Measurements from ENCODE around the gene CFAP157. TPM values are rescaled to one million over a fixed set of nuclear protein-coding genes. Genes with fewer than 3 reads are reported as not detected.

CFAP157 gene
- total RNA-seq, 1 donor from 2014 or later, result 0.10 TPM

DNA sequence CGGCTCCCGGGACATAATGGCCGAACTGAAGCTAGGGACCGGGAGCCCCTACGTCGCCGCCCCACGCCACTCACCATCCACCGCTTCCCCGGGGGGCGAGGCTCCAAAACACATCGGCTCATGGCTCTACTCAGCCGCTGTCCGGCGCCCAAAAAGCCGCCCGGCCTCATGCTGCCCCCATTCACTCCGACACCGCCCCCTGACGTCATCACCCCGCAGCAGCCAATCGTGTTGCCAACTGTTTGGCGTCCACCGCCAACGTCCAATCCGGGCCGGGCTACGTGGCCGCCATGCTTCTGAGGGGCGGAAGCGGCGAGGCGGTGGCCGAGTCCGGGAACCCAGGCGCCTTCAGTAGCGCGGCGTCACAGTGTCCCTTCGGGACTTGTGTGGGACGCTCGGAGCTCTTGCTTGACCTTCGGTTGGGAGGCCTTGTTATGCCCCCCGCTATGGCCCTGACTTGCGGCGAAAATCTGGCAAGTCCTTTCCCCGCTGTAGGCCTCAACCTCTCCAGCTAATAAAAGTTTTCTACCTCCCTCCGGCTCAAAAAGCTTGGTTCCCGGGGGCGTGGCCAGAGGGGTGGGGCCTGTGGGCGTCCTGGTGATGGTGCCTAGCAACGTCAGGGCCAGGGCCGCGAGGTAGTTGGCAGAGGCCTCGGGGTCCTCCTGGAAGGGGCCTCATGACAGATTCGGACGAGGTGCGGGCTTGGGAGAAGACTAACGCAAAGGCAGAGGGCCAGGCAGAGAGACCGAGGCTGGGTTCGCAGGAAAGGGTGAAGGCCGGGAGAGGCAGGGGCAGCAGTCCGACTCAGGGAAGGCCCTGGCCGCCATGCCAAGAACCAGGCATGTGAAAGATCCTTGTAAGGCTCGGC, 8.9 kb downstream of the CFAP157 start, which contains the start of the genes PTRH1 and TTC16:
PTRH1 (minus strand) TSS at position 194 of the 868 bp plus-strand sequence; CDS start at position 170, 24 bp downstream.
TTC16 (plus strand) TSS at position 610 of the 868 bp plus-strand sequence; CDS start at position 677, 67 bp downstream.
- DNase-seq (ENCODE audit: low read depth), result peak; percentile 81

DNA sequence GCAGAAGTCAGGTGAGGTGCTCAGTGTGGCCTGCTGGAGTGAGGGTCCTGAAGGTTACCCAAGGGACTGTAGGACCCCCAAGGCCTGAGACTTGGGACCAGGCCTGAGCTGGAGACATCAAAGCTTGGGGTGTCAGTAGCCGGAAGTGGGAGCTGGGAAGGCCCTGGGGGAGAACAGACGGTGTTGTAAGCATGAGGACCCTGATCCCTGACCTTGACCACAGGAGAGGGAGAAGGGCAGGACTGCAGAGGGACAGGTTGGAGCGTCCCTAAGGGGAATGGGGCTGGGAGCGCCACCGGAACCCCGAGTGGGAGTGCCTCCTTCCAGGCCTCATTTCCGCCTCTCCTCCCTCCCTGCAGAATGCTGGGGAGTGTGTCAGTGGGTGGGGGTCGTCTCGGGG, 9.6 kb downstream of the CFAP157 start:
- DNase-seq (ENCODE audit: low read depth), result no peak

DNA sequence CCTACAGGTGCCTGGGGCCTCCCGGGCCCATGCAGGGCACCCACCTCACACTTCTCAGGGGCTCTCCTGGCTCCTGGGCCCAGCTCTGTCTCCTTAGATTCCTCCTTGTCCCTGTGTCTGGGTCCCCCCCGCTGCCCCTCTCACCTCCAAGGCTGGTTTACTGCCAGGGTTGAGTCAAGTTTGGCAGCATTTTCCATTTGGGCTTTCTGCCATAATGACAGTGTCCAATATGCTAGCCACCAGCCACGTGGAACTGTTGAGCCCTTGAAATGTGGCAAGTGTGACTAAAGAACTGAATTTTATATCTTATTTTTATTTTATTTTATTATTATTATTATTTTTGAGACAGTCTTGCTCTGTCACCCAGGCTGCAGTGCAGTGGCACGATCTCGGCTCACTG, 11.0 kb downstream of the CFAP157 start:
- no peak for DNase-seq (ENCODE audit: low read depth)

GRCh38 chr9:127720031-127720864, 13.5 kb downstream of the CFAP157 start:
- DNase-seq (ENCODE audit: low read depth), result no peak

- peak; percentile 15 for DNase-seq (ENCODE audit: low read depth)
Observed at GRCh38 chr9:127720865-127721227, 14.1 kb downstream of the CFAP157 start.

GRCh38 chr9:127721391-127721821, 14.6 kb downstream of the CFAP157 start:
- DNase-seq (ENCODE audit: low read depth), result peak; percentile 65

DNA sequence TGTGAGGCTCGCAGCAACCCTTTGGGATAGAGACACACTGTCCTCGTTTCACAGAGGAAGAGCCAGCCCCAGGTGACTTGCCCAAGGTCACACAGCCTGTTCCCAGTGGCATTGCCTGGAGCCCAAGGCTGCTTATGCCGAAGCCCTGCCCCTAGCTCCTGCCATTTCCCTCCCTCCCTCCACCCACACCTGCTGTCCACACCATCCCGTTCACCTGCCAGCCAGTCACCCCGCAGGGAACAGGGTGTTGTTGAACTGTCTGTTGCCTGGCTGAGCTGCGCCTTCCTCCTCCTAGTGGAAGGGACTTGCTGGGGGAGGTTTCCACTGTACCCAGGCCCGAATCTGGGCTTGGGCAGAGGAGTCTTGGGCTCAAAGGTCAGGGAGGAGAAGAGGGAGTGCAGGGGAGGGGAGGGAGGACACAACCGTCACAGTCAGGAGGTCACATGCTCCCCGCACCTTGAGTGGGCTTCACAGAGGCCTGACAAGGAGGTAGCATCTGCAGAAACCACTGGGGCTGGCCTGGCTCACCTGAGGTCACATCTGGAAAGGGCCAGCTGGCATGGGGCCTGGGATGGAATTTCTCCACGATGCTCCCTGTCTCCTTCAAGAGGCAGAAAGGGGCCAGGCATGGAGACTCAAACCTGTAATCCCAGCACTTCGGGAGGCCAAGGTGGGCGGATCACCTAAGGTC, 15.4 kb downstream of the CFAP157 start:
- no peak for DNase-seq (ENCODE audit: low read depth)

- no peak for DNase-seq (ENCODE audit: low read depth)
Observed at GRCh38 chr9:127723013-127723412, 16.2 kb downstream of the CFAP157 start.

DNA sequence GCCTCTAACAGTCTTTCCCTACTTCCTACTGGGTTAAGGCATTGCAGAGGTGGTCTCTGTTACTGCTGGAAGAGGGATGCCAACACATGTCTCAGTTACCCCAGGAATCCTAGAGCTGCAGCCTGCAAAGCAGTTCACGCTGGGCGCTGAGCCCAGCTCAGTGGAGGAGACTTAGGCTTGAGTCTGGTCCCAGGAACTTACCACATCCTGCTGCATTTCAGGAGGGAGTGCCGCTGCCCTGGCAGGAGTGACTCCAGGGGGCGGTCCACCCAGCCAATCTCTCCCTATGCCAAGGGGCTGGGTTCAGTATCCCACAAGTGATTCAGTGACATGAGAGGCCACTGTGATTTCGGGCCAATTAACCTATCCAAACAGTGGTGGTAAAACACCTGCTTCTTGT, 16.7 kb downstream of the CFAP157 start:
- DNase-seq (ENCODE audit: low read depth), result peak; percentile 7

GRCh38 chr9:127724012-127724411, 17.2 kb downstream of the CFAP157 start:
- no peak for DNase-seq (ENCODE audit: low read depth)

DNA sequence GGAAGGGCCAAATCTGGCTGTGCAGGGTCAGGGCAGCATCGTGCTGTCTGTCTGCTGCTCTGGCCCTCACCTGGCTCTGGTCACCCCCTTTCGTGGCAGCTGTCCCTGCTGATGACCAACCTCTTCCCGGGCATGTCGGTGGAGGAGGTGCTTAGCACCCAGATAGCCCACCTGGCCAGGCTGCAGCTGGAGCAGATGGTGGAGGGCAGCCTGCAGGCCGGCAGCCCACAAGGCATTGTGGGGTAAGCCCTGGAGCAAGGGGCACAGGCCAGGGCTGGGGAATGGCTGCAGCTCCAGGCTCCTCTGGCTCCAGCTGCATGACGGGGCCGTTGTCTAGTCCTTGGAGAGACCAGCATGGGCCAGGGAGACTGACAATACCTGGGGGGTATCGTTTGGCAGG, 20.1 kb downstream of the CFAP157 start:
- DNase-seq (ENCODE audit: low read depth), result no peak

DNA sequence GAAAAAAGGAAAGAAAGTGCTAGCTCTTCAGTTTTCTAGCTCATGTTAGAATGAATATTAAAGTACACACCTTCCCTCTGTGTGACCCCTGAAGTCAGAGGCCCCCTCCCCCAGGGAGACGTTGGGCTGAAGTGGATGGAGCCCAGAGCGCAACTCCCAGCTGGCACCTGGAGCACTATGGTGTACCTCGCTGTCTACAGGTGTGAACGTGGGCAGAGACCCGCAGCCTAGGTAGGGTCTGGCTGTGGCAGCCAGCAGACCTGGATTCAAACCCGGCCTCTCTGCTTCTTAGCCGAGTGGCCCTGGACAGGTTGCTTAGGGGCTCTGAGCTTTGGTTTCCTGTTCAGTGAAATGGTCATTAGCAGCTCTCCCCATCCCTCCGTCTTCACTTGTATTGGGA, 22.0 kb downstream of the CFAP157 start:
- DNase-seq (ENCODE audit: low read depth), result no peak

DNA sequence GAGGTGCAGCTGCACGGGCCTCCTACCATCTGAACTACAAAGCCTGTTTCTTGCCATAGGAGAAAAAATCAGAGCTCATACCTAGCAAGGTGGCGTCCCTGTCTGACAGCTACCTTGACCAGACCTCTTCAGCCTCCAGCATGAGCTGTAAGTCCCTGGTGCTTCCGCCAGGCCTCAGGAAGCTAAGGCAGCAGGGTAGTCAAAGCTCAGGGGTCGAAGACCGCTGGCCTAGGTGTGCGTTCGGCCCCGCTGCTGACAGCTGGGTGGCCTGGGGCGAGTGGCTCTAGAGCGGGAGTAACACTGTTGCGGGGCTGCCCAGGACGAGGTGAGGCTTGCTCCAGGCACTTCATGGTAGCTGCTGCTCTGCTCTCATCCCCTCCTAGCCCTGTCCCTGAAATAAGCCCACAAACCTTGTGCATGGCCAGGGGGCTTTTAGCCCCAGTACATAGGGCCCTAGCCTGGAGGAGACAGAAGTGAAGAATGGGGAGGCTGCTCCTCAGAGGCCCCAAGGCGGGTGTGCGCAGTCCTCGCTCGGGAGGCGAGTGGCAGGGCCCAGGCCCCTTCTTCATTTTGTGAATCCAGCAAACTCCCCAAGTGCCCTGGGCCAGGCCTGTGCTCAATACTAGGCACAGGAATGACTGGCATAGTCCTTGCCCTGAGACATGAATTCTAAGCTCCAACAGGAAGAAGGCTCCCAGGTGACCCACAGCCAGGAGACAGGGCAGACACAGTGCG, 22.9 kb downstream of the CFAP157 start:
- DNase-seq (ENCODE audit: low read depth), result no peak

DNA sequence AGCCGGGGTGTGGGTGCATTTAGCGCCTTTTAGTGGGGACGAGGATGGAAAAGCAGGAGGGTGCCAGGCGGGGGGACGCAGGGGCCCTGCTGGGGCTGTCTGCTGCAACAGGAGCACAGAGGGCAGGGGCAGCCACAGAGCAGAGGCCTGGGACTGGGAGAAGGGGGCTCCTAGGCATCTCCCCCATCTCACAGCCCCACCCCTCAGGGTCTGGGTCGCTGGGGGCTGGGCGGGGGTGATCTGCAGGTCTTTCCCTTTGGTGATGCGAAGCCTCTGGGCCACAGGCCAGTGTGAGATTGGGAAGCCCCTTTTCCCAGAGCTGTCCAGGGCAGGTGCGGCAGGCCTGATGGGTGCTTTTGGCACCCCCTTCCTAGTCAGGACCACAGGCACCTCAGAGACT, 23.5 kb downstream of the CFAP157 start:
- no peak for DNase-seq (ENCODE audit: low read depth)

- DNase-seq (ENCODE audit: low read depth), result no peak
Observed at GRCh38 chr9:127730799-127731410, 24.1 kb downstream of the CFAP157 start.

DNA sequence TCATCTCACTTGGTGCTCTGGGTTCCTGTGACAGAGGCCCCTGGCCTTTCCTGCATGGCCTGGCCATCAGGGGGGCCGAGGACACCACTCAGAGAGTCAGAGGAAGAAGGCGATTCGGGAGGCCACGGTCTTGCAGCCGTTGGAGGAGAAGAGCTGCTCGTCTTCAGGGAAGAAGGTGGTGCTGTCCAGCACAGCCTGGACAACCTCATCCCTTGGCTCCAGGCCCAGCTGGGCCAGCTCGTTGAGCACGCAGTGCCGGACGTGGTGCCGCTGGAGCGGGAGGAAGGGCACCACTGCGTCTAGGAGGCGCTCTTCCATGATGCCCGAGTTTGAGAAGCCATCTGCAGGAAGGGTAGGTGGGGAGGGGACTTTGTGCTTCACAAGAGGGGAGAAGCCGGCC, 25.1 kb downstream of the CFAP157 start:
- DNase-seq (ENCODE audit: low read depth), result no peak

DNA sequence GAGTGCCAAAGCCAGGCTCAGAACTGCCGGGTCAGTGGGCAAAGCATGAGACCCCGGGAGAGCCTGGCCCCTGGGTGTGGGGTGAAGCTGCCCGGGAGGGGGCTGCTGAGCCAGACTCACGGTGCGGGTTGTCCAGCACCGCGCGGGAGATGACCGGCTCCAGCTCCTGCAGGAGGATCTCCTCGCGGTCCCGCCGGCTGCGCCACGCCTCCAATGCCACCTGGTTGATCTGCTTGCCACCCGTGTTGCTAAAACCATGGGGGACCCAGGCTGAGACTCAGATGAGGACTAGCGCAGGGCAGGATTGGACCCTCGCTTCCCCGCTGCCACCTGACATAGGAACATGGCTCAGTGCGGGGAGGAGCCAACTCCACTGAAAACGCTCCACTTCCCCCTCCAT, 25.7 kb downstream of the CFAP157 start:
- no peak for DNase-seq (ENCODE audit: low read depth)

DNA sequence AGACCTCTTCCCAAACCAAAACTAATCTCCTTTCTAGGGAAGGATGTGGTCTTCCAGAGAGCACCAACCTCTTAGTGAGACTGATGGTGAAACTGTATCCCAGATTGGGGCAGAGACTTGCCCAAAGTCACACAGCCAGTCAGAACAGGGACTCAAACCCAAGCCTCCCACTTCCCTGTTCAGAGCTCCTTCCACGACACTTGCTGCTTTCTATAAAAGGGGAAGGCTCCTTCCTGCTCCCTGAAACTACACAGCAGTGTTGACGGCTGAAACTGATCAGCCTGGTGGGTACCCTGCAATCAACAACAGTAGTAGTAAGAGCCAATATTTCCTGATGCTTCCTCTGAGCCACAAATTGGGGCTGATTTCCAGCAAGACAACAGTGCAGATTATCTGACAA, 26.8 kb downstream of the CFAP157 start:
- DNase-seq (ENCODE audit: low read depth), result no peak

- DNase-seq (ENCODE audit: low read depth), result no peak
Observed at GRCh38 chr9:127734247-127734746, 27.5 kb downstream of the CFAP157 start.

DNA sequence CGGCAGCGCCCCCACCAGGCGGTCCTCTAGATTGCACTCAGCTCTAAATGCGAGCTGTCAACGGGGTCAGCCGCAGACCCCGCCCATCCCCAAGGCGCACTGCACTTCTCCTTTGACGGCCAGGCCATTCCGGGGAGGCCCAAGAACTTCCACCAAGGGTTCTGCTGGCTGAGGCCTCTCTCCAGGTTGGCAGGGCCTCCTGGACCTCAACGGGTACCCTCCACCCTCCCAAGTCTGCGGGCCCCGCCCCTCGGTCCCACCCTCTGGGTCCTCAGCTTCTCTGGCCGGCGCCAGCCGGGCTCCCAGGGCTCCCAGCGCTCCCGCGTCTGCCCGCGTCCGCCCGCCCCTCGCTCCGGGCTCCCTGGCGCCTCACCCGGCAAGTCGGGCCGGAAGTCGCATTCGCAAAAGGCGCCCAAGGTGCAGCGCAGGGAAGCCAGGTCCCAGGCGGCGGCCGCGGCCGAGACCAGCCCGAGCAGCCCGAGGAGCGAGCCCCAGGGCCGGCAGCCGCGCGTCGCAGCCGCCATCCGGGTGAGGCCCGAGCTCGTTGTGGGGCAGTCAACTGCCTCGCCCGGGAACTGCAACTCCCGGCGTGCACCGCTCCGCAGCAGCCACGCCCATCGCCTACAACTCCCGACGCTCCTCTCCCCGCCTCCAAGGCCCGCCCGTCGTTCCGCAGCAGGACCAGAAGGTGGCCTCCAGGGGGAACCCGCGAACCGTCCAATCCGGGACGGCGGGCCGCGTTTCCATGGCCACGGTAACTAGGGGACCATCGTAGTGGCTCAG, 28.1 kb downstream of the CFAP157 start, which contains the start of gene TOR2A:
TOR2A (minus strand) TSS at position 548 of the 783 bp plus-strand sequence; CDS start at position 524, 24 bp downstream.
- peak; percentile 85 for DNase-seq (ENCODE audit: low read depth)

All from renal cortical epithelial cell (primary cell).